ENCODE measurements around the gene CNTN4.

The CNTN4 gene

DNA sequence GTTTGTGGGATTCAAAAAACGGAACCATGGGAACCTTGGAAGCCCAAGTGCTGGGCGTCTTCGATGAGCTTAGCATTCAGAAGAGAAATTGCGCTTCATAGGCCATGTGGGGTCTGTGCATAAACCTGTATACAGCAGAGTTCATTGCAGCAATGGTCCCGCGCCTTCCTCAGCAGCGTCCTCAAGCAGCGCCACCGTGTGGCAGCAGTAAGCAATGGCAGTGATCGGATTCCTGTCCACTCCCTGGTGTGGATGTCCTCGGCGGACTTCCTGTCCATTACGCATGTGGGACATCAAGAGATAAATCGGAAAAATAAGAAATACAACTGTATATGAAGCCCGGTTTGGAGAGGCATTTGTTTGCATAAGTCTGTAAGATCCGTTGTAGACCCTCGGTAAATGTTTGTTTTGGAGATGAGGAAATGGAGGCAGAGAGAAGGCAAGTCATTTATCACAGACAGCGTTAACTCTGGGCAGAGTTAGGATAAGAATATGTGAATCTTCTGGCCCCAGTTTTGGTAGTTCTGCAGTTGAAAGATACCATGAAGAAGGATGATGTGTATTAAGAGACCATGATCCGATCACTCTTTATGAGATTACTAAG lies 57.7 kb downstream of the CNTN4 start:
- no peak overlapping the region for H3K4me3 ChIP-seq (ENCODE audit: low read depth, low read length)
- TF ChIP-seq, protein P1, sequence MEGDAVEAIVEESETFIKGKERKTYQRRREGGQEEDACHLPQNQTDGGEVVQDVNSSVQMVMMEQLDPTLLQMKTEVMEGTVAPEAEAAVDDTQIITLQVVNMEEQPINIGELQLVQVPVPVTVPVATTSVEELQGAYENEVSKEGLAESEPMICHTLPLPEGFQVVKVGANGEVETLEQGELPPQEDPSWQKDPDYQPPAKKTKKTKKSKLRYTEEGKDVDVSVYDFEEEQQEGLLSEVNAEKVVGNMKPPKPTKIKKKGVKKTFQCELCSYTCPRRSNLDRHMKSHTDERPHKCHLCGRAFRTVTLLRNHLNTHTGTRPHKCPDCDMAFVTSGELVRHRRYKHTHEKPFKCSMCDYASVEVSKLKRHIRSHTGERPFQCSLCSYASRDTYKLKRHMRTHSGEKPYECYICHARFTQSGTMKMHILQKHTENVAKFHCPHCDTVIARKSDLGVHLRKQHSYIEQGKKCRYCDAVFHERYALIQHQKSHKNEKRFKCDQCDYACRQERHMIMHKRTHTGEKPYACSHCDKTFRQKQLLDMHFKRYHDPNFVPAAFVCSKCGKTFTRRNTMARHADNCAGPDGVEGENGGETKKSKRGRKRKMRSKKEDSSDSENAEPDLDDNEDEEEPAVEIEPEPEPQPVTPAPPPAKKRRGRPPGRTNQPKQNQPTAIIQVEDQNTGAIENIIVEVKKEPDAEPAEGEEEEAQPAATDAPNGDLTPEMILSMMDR (IDR thresholded peaks at IDR 0.05; ENCODE audit: low read depth, low read length, missing control alignments): peak; percentile 44
- no peak for DNase-seq (ENCODE audit: low read depth)
- in situ Hi-C loops (cut with HindIII; ENCODE audit: low sequenced_read_pairs): no loop called here

DNA sequence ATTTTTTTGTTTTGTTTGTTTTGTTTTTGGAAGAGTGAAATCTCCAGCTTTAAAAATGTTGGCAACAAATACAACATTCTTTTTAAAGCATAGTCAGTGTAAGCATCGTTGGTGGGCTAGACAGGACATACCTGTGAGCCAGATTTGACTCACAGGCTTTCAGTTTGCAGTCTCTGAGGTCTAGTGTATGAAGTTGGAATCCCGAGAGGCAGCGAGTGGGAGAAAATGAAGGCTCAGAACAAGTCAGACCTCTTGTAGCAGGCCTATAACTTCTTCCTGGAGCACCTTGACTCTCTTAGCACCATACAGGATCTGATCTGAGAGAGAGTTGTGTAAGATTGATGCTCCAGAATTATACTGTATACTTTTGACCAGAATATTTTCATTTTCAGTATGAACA lies 60.2 kb downstream of the CNTN4 start:
- DNase-seq (ENCODE audit: low read depth): no peak
- in situ Hi-C loops (cut with HindIII; ENCODE audit: low sequenced_read_pairs): no loop called here
- no peak overlapping the region for H3K4me3 ChIP-seq (ENCODE audit: low read depth, low read length)
- TF ChIP-seq, protein P1 (IDR thresholded peaks at IDR 0.05; ENCODE audit: low read depth, low read length, missing control alignments): no peak

DNA sequence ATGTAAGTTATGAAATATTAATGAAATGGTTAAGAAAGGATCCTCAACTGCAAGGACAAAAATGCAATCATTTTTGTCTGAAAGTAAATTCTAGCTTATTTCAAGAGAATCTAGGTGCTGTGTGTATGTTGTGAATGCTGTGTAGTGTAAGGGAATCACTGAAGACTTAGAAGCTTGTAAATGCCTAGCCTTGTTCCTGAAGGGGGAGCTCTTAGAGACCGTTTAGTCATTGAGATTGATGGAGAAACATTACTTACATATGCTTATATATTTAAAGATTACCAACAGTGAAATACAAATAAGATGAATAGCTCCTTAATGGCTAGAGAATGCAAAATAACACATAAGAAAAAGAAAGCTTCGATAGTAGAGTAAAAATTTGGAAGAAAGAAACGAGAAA lies 67.9 kb downstream of the CNTN4 start:
- DNase-seq (ENCODE audit: low read depth): no peak
- H3K4me3 ChIP-seq (ENCODE audit: low read depth, low read length): no peak overlapping the region
- in situ Hi-C loops (cut with HindIII; ENCODE audit: low sequenced_read_pairs): no loop called here
- TF ChIP-seq, protein P1 (IDR thresholded peaks at IDR 0.05; ENCODE audit: low read depth, low read length, missing control alignments): peak; percentile 13

DNA sequence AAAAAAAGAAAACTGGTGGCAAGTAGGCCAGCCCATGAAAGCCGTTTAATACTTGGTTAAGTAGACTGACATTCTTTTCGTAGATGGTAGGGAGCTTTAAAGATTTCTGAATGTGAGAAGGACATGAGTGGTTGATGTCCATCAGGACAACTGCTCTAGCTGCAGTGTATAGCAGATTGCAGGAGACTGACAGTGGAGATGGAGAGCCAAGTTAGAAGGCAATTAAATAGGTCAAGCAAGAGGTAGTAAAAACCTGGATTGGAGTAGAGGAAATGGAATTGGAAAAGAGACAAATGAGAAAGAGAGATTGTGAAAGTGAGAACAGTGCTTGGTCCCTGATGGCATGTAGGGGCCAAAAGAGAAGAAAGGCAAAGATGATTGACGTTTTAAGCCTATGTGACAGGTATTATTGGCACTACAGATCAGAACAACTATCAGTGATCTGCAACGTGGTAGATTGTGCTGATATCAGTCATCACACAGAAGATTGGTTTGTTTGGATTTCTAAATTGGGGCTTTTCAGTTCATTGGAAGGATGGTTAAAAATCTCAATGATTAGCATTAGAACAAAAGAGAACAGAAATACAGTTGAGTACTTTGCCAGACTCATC lies 74.0 kb downstream of the CNTN4 start:
- in situ Hi-C loops (cut with HindIII; ENCODE audit: low sequenced_read_pairs): no loop called here
- DNase-seq (ENCODE audit: low read depth): no peak
- TF ChIP-seq, protein P1 (IDR thresholded peaks at IDR 0.05; ENCODE audit: low read depth, low read length, missing control alignments): no peak
- H3K4me3 ChIP-seq (ENCODE audit: low read depth, low read length): no peak overlapping the region

DNA sequence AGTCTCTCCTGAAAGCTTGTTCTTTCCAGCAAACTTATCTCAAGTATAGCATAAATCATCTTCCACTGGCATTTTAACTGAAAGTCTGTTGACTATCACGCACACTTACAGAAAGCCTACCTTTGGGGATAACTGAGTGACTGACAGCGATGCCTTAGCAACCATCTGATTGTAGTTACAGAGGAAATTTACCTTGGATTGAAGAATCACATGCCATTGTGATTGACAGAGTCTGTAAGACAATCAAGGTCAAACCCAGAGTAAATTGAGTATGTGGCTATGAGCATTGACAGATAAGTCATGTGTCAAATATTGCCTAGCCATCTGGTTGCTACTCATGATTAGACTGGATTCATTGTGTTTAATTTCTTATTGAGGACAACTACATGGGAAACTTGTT lies 82.0 kb downstream of the CNTN4 start:
- in situ Hi-C loops (cut with HindIII; ENCODE audit: low sequenced_read_pairs): no loop called here

DNA sequence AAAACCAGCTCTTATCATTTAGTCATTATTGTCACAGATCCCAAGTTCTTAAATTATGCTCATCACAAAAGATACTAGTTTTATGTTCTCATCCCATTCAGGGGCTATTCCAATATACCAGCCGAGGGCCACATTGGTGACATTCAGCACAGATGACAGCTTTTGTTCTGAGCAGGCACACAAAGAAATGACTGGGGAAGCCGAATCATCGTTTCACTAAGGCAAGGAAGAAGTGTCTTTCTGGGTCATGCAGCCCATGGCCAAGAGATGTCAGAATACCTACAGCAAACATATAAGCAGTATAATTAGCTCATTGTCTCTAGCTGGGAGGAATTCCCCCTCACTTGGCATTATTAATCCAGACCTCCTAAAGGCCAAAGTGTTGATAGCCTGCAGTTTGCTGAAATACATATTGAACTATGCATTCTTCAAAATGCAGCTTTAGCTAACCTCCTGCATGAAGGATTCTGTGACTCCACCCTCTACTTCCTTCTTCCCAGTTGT lies 100.2 kb downstream of the CNTN4 start:
- no peak overlapping the region for H3K4me3 ChIP-seq (ENCODE audit: low read depth, low read length)
- TF ChIP-seq, protein P1 (IDR thresholded peaks at IDR 0.05; ENCODE audit: low read depth, low read length, missing control alignments): no peak
- DNase-seq (ENCODE audit: low read depth): no peak
- in situ Hi-C loops (cut with HindIII; ENCODE audit: low sequenced_read_pairs): no loop called here

More for the DNA sequence above, 82.0 kb downstream of the CNTN4 start:
- H3K4me3 ChIP-seq (ENCODE audit: low read depth, low read length): no peak overlapping the region
- no peak for DNase-seq (ENCODE audit: low read depth)
- TF ChIP-seq, protein P1 (IDR thresholded peaks at IDR 0.05; ENCODE audit: low read depth, low read length, missing control alignments): no peak
